Body of pancreas (tissue), 4 donors: ENCODE data around the gene ADGRL2.

ENCODE experiments used
- CTCF ChIP-seq, 7 experiments: fragments of 450-650 bp in 4 of 7; fragments of 200-600 bp in 3 of 7; sonication (generic) in 3 of 7; IDR thresholded peaks; one replicate each; pipeline ENCODE4 v1.5.1; 2016 to 2019; ENCODE audit warnings: antibody characterized with exemption in 7 of 7
- POLR2A ChIP-seq, 3 donors: fragments of 450-650 bp; IDR thresholded peaks; one replicate each; pipeline ENCODE4 v1.6.1; 2016; ENCODE audit warnings: antibody characterized with exemption in 3 of 3, mild to moderate bottlenecking in 2 of 3

GRCh38 chr1:81967951-81968350 lies 167.2 kb downstream of the ADGRL2 start:
- TF ChIP-seq POLR2A (IDR thresholded peaks at IDR 0.05) (no peak), CTCF (IDR thresholded peaks at IDR 0.05) (no peak)
